Measurements from ENCODE around the gene ZNF534.
A peak's percentile ranks its signal among the peaks of the same experiment; 100 is the strongest.
"Not testable (repeated sequence)": the region's sequence is repeated elsewhere in the genome, so short reads cannot be mapped to it uniquely, and the experiment has no call there.

ZNF534 gene

DNA sequence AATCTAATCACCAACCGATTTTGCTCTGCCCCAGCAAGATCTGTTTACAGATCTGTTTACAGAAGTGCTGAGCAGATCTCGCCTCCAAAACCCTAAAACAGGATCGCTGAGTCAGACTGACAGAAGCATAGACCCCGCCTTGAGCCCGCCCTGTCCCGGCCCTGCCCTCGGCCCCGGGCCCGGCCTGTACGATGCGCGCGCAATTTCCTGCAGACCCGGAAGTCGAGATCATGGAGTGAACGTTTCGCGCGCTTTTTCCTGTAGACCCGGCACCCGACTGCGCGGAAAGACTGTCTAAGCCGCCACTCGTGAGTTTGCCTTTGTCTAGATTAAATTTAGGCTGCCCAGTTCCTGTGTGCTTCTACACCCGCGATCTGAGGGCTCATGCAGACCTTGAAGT, at the start of gene ZNF534:
Gene ZNF534 (plus strand): TSS at position 212 of the 400 bp plus-strand sequence. CDS start 2,327 bp downstream, outside the sequence.
- no peak for DNase-seq

DNA sequence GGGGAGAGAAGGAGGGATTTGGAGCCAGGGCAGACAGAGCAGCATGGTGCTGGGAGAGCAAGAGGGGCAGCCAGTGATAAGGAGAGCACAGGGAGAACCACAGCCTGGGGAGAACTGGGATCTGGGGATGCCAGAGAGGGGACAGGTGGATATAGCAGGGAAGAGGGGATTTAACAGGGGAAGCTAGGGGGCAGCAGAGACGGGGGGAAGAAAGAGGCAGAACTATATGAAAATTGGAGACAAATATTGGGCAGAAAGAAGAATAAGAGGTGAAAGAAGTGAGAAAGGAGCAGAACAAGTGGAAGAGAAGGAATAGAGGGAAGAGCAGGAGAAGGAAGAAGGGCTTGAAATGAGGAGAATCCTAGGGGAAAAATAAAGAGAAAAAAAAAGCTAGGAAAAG, 37.8 kb upstream of the ZNF534 start:
- no peak for DNase-seq

DNA sequence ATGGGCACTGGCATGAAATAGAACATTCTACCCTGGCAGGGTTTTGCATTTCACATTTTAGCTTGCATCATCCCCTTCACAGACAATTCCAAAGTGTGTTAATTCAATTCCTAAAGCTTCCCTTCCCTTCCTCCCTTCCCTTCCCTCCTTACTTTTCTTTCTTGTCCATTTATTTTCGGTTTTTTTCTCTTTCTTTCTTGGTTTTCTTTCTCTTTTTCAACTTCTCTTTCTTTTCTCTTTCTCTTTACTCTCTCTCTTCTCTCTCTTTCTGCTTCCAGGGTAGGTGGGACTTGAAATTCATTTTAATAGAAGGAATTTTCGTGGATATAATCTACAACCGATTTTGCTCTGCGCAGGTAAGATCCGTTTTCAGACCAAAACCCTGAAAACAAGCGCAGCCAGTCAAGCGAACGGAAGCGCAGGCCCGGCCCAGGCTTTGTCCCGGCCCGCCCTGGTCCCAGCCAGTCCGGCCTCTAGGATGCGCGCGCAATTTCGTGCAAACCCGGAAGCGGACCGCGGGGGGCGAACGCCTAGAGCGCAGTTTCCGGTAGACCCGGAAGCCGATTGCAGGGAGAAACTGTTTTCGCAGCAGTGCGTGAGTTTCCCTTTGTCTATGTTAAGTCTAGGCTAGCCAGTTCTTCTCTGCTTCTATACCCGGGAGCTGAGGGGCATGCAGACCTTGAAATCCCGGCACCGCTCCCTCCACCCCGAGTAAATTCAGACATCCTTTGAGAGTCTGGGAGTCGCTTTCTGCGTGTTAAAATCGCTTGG, 31.5 kb upstream of the ZNF534 start, which contains the start of gene ZNF528:
Gene ZNF528 (plus strand): TSS at position 540 of the 771 bp plus-strand sequence. CDS start 4,165 bp downstream, outside the sequence.
- DNase-seq, result peak; percentile 93

DNA sequence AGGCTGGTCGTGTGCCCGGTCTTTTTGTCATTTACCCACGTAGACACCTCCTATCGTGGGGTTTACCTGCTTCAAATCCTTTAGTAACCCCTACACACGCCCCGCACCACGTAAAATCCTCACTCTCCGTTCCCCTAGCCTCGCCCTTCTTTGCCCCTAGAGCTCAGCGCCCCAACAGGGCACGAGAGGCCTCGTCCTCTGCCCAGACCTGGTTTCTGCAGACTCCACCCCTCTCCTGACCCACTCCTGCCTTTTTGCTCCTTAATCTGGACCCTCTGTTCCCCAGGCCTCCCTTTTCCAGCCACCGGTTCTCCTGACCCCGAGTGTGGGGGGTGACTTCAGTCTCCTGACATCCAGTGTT, 30.9 kb upstream of the ZNF534 start:
- DNase-seq, result no peak

DNA sequence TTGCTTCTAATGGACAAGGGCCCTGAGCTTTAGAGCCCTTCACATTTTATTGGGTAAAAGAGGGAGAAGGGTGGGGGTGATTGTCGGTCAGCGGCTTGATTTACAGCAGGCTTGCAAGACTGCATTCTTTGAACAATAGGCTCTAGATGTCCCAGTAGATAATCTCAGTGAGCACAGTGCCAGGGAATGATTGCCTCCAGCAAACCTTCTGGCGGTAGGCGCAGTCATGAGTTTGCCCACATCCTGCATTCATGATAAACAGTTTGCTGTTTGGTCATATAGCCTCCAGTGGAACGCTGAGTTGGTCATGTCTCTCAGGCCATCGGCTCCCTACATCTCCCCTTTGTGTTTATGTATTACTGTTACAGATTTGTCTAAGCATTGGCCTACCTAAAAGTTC, 18.7 kb upstream of the ZNF534 start:
- DNase-seq, result no peak

DNA sequence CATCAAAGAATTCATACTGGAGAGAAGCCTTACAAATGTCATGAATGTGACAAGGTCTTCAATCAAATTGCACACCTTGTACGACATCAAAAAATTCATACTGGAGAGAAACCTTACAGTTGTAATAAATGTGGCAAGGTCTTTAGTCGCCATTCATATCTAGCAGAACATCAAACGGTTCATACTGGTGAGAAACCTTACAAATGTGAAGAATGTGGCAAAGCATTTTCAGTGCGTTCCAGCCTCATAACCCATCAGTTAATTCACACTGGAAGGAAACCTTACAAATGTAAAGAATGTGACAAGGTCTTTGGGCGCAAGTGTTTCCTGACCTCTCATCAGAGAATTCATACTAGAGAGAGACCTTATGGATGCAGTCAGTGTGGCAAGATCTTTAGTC, 13.2 kb upstream of the ZNF534 start:
- no peak for DNase-seq

DNA sequence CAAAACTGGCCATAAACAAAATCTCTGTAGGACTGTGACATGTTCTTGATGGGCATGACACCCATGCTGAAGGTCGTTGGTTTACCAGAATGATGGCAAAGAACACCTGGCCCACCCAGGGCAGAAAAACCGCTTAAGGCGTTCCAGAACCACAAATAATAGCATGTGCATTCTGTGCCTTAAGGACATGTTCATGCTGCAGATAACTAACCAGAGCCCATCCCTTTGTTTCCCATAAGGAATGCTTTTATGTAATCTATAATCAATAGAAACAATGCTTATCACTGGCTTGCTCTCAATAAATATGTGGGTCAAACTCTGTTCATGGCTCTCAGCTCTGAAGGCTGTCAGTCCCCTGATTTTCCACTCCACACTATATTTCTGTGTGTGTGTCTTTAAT, 13.2 kb downstream of the ZNF534 start:
- no peak for DNase-seq

DNA sequence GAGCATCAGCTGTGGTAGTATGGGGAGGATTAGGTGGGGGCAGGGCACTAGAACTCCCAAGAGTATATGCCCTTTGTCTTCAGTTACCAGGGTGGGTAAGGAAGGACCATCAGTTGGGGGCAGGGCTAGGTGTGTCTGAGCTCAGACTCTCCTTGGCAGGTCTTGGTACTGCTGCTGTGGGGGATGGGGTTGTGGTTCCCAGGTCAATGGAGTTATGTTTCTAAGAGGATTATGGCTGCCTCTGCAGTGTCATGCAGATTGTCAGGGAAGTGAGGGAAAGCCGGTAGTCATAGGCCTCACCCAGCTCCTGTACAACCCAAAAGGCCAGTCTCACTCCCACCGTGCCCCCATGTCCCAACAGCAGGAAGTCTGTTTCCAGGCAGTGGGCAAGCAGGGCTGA, 15.6 kb downstream of the ZNF534 start:
- DNase-seq, result no peak

DNA sequence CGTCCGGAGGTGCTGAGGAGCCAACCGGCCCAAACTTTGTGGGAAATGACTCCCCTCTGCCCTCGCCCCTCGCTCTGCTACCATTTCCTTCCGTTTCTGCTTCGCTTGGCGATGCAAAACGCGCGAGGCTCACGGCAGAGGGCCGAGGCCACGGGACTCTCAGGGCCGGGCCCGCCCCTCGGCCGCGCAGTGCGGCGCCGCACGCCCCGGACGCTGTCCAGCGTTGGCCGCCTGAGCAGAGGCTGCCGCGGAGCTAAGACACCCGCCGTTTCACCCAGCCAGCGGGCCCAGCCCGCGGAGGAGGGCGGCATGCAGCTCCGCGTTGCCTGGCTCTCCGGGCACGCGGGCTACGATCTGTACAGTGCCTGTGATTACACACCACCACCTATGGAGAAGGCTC, 22.3 kb downstream of the ZNF534 start:
- no peak for DNase-seq

DNA sequence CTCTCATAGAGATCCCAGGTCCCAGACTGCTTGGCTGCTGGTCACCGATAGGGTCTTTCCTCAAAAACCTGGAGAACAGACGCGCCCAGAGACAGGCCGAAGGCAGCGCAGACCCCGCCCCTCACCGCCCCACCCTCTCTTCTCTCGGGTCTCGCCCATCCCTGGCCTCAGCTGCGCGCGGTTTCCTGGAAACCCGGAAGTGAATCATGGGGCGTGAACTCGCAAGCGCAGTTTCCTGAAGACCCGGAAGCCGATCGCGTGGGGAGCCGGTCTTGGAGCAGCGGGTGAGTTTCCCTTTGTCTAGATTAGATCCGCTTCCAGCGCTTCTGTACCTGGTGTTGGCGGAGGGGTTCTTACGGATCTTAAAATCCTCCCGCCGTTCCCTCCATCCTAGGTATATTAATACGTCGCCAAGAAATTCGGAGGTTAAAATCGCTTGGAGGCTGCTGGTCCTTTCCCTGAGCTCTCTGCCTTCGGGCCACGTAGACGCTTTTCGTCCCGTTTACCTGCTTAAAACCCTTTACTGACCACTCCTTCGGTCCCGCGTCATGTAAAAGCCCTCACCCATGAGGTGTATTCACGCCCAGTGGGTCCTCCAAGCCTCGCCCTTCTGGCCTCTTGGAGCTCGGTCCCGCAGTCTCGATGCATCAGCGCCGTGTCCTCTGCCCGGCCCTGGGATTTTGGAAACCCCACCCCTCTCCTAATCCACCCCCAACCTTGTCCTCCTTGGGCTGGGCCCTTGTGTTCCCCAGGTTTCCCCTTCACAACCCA, 24.6 kb downstream of the ZNF534 start, which contains the start of gene ZNF578:
Gene ZNF578 (plus strand): TSS at position 230 of the 771 bp plus-strand sequence. CDS start 48,293 bp downstream, outside the sequence.
- no peak for DNase-seq

DNA sequence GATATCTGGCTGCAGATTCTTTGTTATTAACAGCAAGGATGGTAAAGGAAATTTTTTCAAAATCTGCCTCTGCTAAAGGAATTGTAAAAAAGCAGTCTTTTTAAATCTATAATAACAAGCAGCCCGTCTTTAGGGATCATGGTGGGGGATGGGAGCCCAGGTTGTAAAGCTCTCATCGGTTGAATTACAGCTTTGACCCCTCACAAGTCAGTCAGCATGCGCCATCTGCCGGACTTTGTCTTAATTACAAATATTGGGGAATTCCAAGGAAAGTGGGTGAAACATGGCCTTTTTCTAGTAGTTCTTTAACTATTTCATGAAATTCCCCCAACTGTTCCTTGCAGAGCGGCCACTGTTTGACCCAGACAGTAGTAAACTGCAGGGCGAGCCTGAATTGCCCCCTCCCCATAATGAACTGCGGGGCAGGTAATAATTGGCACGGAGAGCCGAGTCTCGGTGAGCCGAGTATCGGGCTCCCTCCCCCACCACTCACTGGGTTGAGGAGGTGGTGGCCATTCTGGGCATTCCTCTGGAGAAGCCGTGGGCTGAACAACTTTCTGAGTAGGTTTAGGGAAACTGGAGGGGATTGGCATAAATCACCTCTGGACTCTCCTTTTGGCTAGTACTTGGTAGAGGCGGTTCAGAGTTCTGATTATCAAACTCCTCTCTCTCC, 36.0 kb downstream of the ZNF534 start:
- no peak for DNase-seq

DNA sequence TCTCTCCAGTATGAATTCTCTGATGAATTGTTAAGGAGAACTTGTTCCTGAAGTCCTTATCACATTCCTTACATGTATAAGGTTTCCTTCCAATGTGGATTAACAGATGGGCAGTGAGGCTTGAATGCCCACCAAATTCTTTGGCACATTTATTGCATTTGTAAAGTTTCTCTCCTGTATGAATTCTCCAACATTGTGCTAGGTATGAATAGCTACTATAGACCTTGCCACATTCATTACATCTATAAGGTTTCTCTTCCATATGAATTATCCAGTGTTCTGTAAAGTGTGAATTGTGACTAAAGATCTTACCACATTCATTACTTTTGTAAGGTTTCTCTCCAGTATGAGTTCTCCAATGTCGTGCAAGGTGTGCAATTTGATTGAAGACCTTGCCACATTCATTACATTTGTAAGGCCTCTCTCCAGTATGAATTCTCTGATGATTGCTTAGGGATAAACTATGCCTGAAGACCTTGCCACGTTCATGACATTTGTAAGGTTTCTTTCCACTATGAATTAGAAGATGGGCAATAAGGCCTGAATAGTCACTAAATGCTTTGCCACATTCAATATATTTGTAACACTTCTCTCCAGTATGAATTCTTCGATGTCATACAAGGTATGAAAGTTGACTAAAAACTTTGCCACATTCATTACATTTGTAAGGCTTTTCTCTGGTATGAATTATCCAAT, 44.9 kb downstream of the ZNF534 start:
- DNase-seq, result no peak

DNA sequence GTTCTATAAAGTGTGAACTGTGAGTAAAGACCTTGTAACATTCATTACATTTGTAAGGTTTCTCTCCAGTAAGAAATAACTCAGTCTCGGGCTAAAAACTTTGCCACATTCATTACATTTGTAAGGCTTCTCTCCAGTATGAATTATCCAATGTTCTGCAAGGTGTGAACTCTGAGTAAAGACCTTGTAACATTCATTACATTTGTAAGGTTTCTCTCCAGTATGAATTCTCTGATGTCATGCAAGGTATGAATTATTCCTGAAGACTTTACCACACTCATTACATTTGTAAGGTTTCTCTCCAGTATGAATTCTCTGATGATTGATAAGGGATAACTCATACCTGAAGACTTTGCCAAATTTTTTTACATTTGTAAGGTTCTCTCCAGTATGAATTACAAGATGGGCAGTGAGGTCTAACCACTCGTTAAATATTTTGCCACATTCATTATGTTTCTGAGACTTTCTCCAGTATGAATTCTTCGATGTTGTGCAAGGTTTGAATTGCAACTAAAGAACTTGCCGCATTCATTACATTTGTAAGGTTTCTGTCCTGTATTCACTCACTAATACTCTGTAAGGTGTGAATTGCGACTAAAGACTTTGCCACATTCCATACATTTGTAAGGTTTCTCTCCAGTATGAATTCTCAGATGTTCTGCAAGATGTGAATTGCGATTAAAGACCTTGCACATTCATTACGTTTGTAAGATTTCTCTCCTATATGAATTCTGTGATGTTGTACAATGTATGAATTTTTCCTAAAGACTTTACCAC, 45.6 kb downstream of the ZNF534 start:
- DNase-seq, result no peak

DNA sequence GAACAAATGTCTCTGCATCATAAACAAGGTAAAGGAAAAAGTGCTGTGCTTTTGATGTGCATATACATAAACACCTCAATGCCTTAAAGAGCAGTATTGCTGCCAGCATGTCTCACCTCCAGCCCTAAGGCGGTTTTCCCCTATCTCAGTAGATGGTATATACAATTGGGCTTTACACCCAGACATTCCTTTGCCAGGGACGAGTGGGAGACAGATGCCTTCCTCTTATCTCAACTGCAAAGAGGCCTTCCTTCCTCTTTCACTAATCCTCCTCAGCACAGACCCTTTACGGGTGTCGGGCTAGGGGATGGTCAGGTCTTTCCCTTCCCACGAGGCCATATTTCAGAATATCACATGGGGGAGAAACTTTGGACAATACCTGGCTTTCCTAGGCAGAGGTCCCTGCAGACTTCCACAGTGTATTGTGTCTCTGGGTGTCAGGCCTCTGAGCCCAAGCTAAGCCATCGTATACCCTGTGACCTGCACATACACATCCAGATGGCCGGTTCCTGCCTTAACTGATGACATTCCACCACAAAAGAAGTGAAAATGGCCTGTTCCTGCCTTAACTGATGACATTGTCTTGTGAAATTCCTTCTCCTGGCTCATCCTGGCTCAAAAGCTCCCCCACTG, 55.3 kb downstream of the ZNF534 start:
- not testable (repeated sequence) for DNase-seq

DNA sequence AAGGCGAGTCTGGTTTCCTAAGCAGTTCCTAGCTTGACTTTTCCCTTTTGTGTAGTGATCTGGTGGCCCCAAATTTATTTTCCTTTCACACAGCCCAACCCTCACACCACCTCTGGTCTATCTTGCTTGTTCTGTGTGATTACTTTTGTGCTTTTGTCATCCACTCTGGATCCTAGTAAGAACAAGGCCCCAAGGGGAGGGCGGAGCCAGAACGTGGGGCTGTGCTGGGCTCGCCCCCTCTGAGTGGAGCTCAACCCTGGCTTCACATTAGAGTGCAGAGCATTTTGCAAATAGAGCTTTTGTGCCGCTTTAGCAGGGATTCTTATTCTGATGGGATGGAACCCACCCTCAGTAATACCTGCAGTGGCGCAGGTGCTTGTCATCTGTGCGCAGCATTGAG, 56.1 kb downstream of the ZNF534 start:
- not testable (repeated sequence) for DNase-seq

DNA sequence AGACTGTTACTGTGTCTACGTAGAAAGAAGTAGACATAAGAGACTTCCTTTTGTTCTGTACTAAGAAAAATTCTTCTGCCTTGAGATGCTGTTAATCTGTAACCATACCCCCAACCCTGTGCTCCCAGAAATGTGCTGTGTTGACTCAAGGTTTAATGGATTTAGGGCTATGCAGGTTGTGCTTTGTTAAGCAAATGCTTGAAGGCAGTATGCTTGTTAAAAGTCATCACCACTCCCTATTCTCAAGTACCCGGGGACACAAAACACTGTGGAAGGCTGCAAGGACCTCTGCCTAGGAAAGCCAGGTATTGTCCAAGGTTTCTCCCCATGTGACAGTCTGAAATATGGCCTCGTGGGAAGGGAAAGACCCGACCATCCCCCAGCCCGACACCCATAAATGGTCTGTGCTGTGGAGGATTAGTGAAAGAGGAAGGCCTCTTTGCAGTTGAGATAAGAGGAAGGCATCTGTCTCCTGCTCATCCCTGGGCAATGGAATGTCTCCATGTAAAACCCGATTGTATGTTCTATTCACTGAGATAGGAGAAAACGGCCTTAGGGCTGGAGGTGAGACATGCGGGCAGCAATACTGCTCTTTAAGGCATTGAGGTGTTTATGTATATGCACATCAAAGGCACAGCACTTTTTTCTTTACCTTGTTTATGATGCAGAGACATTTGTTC, 56.8 kb downstream of the ZNF534 start:
- DNase-seq, result not testable (repeated sequence)

DNA sequence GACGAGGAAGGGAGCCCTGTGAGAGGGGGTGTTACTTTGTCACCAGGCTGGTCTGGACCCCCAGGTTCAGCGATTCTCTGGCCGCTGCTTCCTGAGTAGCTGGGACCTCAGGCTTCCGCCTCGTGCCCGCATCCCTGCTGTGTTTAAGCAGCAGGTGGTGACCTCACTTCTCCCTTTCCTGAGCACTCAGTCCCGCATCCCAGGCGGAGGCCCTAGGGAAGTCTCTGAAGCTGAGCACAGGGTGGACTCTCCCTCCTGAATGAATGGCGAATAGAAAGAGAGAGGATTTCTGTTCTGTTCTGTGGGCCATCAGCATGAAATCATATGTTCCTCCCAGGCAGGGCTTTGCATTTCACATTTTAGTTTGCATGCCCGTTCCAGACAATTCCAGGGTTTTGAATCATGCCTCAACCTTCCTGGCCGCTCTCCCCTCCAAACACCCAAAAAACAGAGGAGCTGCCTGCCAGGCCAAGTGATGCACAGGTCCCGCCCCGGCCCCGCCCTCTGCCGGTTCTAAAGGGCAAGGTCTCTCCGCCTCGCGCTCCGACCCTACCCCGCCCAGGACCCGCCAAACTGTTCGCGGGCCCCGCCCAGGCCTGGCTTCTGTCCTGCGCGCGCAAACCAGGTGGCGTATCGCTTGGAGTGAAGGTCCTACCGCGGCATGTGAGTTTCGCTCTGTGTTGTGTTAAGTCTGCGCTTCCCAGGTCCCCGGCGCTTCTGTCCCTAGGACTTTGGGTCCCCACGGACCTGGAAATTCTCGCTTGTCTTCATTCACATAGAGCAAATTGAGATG, 63.4 kb downstream of the ZNF534 start:
- DNase-seq, result peak; percentile 93

DNA sequence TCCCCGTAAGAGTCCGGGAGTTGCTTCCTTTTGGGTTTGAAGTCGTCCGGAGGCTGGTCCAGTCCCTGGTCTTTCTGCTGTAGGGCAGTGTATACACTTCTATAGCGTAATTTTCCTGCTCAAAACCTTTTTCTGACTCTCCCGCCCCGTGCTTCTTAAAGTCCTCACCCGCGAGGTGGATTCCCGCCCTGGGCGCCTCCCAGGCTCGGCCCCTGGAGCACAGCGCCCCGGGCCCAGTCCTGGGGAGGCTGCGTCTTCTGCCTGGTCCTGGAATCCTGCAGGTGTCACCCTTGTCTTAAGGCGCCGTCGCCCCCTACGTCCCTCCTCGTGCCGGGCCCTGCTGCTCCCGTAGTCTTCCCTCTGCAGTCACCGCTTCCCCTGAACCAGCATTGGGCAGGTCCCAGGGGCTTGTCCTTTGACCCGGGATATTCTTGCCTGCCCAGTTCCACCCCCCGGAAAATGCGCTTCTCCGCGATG, 64.1 kb downstream of the ZNF534 start:
- peak; percentile 91 for DNase-seq

DNA sequence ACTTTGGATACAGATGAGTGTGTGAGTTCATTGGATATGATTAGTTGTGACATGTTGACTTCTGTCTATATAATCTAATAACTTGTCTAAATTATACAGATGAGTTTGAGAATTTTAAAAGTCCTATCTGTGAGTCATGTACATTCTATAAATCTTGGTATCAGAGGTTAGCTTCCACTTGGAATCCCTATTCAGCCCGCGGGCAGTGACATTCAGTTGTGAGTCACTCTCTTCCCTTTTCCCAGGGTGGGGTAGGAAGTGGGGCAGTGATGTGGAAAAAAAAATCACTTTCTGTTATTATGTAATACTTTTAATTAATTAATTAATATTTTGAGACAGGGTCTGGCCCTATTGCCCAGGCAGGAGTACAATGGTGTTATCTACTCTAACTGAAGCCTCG, 65.6 kb downstream of the ZNF534 start:
- DNase-seq, result no peak

DNA sequence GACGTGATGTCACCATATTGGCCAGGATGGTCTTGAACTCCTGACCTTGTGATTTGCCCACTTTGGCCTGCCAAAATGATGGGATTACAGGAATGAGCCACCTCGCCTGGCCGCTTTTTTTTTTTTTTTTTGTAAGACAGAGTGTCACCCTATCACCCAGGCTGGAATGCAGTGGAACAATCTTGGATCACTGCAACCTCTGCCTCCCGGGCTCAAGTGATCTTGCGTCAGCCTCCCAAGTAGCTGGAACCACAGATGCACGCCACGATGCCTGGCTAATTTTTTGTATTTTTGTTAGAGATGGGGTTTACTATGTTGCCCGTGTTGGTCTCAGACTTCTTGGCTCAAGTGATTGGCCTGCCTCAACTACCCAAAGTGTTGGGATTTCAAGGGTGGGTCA, 69.6 kb downstream of the ZNF534 start:
- DNase-seq, result no peak

Measured in islet precursor cell (in vitro differentiated cells).